ENCODE results near the gene ALKBH3. TPM values are rescaled to one million over a fixed set of nuclear protein-coding genes. Genes with fewer than 3 reads are reported as not detected.

Gene ALKBH3
- total and polyA plus RNA-seq, 4 experiments from 2014 or later, result 34.1 to 49.8 (median 38.0) TPM

DNA sequence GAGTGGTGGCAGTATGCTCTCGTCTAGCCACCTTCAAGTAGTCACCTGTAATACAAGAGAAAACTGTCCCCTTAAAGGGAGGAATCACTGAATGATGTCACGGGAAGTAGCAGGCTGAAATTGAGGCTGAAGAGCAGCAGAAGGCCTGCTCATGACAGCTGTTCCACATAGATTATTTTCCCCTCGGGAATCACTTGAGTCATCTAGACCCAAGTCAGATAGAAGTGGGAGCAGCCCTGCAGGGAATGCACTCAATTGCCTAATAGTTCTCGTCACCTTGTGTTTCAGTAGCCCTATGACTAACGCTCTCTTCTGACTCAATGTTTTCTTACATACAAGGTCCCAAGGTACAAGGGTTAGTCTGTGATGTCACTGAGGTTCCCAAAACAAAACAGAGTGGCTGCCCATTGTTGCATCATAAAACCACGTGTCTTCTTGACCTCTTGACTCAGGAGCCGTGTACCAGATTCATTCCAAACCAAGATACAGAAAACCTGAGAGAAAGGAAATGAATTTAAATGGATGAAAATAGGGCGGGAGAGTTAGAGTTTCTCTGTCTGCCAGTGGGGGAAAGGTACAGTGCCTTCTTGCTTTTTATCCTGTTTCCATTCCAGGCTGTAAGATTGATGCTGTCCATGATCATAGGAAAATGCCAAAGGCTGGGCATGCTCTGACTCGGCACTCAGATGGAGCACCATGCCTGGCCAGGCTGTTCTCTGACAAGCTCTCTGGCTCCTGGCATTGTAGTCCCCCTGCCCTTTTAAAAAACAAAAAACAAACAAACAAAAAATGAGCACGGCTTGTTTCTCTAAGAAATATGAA lies 40.2 kb downstream of the ALKBH3 start:
- intact Hi-C loops (cut with micrococcal nuclease), result no loop called here
- Histone ChIP-seq H3K36me3 (ENCODE audit: insufficient read depth, low read length) (peaks cover 34% of the 10 kb centered on the region), H3K27me3 (ENCODE audit: insufficient read depth, low read length) (no peaks in the 10 kb centered on the region), H3K27ac (ENCODE audit: low read depth, low read length) (no peak overlapping the region), H3K4me1 (ENCODE audit: insufficient read depth, low read length) (no peaks in the 10 kb centered on the region), H3K4me3 (ENCODE audit: low read length in 2 of 2) (no peak overlapping the region), H3K9me3 (ENCODE audit: control insufficient read depth in 1 of 2, low read length in 2 of 2) (no peaks in the 10 kb centered on the region)
- POLR2A ChIA-PET (ENCODE audit: partially characterized antibody), result no interaction called here
- Mint-ChIP-seq H3K4me1 (peaks cover 0 to 6% (median 1%) of the 10 kb centered on the region in 4 donors), H3K9me3 (no peaks in the 10 kb centered on the region), H3K27me3 (no peaks in the 10 kb centered on the region), H3K4me3 (peak overlapping the region in 1 of 8 donors; percentile 30), H3K27ac (peak overlapping the region in 5 of 7 donors; percentile 23 to 70 (median 44)), H3K36me3 (peaks cover 48 to 70% of the 10 kb centered on the region in 2 donors)
- CTCF ChIA-PET (ENCODE audit: partially characterized antibody), result interaction anchor here (1.3 kb wide), 2 partner anchors 17 to 31 kb away, joined by 4 read pairs; no protein-coding TSS in a partner anchor
- no peak for DNase-seq

DNA sequence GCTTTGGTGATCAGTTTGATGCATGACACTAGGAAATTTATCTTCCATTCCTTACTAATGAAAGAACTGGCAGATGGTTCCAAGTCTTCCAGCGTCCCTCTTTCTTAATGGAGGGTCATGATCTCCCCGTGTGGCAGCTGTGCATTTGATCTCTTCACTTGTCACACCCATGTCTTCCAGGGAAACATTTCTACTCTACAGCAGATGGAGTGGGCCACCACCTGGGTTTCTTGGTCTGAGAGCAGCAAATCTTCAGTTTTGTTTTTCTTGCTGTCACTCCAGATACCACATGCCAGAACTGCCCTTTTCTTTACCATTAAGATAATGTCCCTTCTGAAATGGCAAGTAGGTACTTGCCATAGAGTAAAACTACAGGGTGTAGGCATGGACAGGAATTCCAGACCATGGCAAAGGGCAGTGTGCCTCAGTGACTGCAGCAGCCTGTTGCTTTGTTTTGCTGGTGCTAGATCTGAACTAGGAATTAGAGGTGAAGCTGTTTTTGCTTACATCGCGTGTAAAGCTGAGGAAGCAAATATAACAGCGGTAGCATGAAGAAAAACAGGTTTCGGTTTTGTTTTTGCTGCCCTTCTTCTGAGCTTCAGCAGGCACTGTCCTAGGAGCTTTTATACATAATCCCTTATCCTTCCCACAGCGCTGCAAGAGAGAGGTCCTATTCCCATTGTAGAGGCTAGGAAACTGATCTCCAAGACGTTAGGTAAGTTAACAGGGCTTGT lies 41.1 kb downstream of the ALKBH3 start:
- no peaks in the 10 kb centered on the region for H3K27me3 ChIP-seq (ENCODE audit: insufficient read depth, low read length)
- intact Hi-C loops (cut with micrococcal nuclease), result no loop called here
- ChIA-PET CTCF (ENCODE audit: partially characterized antibody) (interaction anchor here (1.3 kb wide), 1 partner anchor 32 kb away, joined by 4 read pairs; no protein-coding TSS in a partner anchor), POLR2A (ENCODE audit: partially characterized antibody) (no interaction called here)
- H3K4me1 ChIP-seq (ENCODE audit: insufficient read depth, low read length), result no peaks in the 10 kb centered on the region
- peaks cover 34% of the 10 kb centered on the region for H3K36me3 ChIP-seq (ENCODE audit: insufficient read depth, low read length)
- H3K4me1 Mint-ChIP-seq, result peaks cover 0 to 6% (median 1%) of the 10 kb centered on the region in 4 donors
- H3K36me3 Mint-ChIP-seq, result peaks cover 49 to 63% of the 10 kb centered on the region in 2 donors
- no peaks in the 10 kb centered on the region for H3K27me3 Mint-ChIP-seq
- no peaks in the 10 kb centered on the region for H3K9me3 ChIP-seq (ENCODE audit: control insufficient read depth in 1 of 2, low read length in 2 of 2)
- DNase-seq, result no peak
- no peaks in the 10 kb centered on the region for H3K9me3 Mint-ChIP-seq
- H3K27ac Mint-ChIP-seq, result peak overlapping the region; percentile 63 to 83 (median 70)
- no peak overlapping the region for H3K27ac ChIP-seq (ENCODE audit: low read depth, low read length)
- H3K4me3 Mint-ChIP-seq, result peak overlapping the region; percentile 35 to 70 (median 60)
- no peak overlapping the region for H3K4me3 ChIP-seq (ENCODE audit: low read length in 2 of 2)

DNA sequence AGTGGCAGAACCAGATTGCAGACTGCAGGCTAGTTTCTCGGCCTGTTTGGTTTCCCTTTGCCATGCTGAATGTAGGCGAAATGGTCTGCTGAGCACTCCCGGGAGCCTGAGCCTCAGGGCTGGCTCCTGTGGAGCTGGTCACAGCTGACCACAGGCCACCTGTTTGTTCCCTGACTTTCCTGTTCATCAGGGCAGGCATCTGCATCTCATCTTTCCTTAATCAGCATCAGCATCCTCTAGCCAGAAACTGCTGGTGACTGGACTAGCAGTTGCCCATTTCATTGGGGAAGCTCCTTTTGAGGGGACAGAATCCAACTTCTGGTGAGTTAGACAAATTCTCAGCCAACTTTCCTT lies 41.6 kb downstream of the ALKBH3 start:
- Mint-ChIP-seq H3K9me3 (no peaks in the 10 kb centered on the region), H3K27ac (peak overlapping the region; percentile 28 to 83 (median 47)), H3K27me3 (no peaks in the 10 kb centered on the region), H3K4me3 (peak overlapping the region in 7 of 8 donors; percentile 32 to 70 (median 52)), H3K4me1 (peaks cover 0 to 6% (median 1%) of the 10 kb centered on the region in 4 donors), H3K36me3 (peaks cover 44 to 58% of the 10 kb centered on the region in 2 donors)
- intact Hi-C loops (cut with micrococcal nuclease), result no loop called here
- peaks cover 29% of the 10 kb centered on the region for H3K36me3 ChIP-seq (ENCODE audit: insufficient read depth, low read length)
- ChIA-PET POLR2A (ENCODE audit: partially characterized antibody) (no interaction called here), CTCF (ENCODE audit: partially characterized antibody) (interaction anchor here (1.3 kb wide), 1 partner anchor 33 kb away, joined by 4 read pairs; no protein-coding TSS in a partner anchor)
- no peaks in the 10 kb centered on the region for H3K4me1 ChIP-seq (ENCODE audit: insufficient read depth, low read length)
- no peak overlapping the region for H3K27ac ChIP-seq (ENCODE audit: low read depth, low read length)
- H3K4me3 ChIP-seq (ENCODE audit: low read length in 2 of 2), result no peak overlapping the region
- DNase-seq, result no peak
- H3K9me3 ChIP-seq (ENCODE audit: control insufficient read depth in 1 of 2, low read length in 2 of 2), result no peaks in the 10 kb centered on the region
- no peaks in the 10 kb centered on the region for H3K27me3 ChIP-seq (ENCODE audit: insufficient read depth, low read length)

DNA sequence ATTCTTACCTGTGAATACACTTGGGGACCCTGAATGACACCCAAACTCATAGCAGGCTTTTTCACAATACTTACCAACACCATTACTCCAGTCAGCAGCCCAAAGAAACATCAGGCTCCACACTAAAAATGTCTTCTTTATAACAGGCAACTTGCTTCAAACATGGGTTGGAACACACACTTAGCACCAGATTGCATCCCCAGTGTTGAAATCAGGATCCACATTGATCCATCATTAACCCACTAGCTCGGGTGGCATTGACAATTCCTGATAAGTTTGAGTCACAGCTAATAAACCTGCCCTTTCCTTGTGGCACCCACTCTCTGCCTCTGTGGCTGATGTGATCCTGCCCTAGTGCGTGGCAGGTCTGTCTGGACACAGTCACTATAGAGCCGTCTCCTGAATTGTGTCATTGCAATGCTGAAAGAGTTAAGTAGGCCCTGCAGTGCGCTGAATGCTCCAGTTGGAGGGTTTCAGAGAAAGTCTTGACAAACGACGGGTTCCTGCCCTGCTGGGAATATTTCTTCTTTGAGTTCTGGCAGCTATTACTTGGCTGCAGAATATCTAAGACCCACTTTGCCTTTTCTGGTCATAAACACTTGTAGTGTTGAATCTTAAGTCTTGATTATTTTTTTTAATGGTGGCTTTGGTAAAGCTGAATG lies 42.2 kb downstream of the ALKBH3 start:
- H3K36me3 ChIP-seq (ENCODE audit: insufficient read depth, low read length), result peaks cover 27% of the 10 kb centered on the region
- Mint-ChIP-seq H3K36me3 (peaks cover 42 to 52% of the 10 kb centered on the region in 2 donors), H3K9me3 (no peaks in the 10 kb centered on the region), H3K27me3 (no peaks in the 10 kb centered on the region), H3K4me1 (peaks cover 0 to 6% (median 1%) of the 10 kb centered on the region in 4 donors), H3K27ac (peak overlapping the region in 1 of 7 donors; percentile 47), H3K4me3 (peak overlapping the region in 1 of 8 donors; percentile 16)
- intact Hi-C loops (cut with micrococcal nuclease), result no loop called here
- no peak overlapping the region for H3K27ac ChIP-seq (ENCODE audit: low read depth, low read length)
- no peak for DNase-seq
- H3K9me3 ChIP-seq (ENCODE audit: control insufficient read depth in 1 of 2, low read length in 2 of 2), result no peaks in the 10 kb centered on the region
- H3K4me3 ChIP-seq (ENCODE audit: low read length in 2 of 2), result no peak overlapping the region
- ChIA-PET POLR2A (ENCODE audit: partially characterized antibody) (no interaction called here), CTCF (ENCODE audit: partially characterized antibody) (no interaction called here)
- no peaks in the 10 kb centered on the region for H3K27me3 ChIP-seq (ENCODE audit: insufficient read depth, low read length)
- no peaks in the 10 kb centered on the region for H3K4me1 ChIP-seq (ENCODE audit: insufficient read depth, low read length)

DNA sequence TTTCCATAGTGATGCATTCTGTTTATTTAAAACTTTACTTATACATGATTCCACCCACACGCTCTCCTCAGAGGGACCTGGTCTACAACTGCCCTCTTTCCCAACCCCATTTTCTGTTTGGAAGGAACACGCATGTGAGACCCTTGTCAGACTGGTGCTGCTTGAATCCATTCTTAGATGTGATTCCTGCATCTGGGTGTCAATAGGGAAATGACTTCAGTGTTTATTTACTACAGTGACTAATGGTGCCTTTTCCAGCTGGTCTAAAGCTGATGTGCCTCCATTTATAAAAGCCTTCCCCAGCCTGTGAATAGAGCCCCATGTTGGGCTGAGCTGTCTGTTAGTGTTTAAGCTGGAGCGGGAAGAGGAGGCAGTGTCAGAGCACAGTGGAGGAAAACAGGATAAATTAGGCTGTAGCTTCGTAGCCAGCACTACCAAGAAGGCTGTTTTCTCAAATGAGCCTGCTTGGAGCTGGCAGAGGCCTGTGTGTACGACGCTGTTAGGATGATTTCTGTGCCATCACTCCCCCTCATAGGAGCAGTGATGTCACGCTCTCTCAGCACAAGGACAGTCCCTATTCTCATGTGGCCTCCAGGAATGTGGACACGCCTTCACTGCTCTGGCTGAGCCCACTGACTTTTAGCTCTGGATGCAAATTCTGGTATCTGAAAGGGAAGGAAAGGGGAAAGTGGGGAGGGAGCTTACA lies 42.9 kb downstream of the ALKBH3 start:
- ChIA-PET CTCF (ENCODE audit: partially characterized antibody) (no interaction called here), POLR2A (ENCODE audit: partially characterized antibody) (no interaction called here)
- H3K27ac Mint-ChIP-seq, result no peak overlapping the region
- Histone ChIP-seq H3K9me3 (ENCODE audit: control insufficient read depth in 1 of 2, low read length in 2 of 2) (no peaks in the 10 kb centered on the region), H3K4me1 (ENCODE audit: insufficient read depth, low read length) (no peaks in the 10 kb centered on the region), H3K27me3 (ENCODE audit: insufficient read depth, low read length) (no peaks in the 10 kb centered on the region), H3K27ac (ENCODE audit: low read depth, low read length) (no peak overlapping the region), H3K36me3 (ENCODE audit: insufficient read depth, low read length) (peaks cover 24% of the 10 kb centered on the region), H3K4me3 (ENCODE audit: low read length in 2 of 2) (no peak overlapping the region)
- intact Hi-C loops (cut with micrococcal nuclease), result no loop called here
- no peaks in the 10 kb centered on the region for H3K9me3 Mint-ChIP-seq
- no peak for DNase-seq
- H3K4me3 Mint-ChIP-seq, result no peak overlapping the region
- peaks cover 38 to 45% of the 10 kb centered on the region in 2 donors for H3K36me3 Mint-ChIP-seq
- H3K4me1 Mint-ChIP-seq, result peaks cover 0 to 6% (median 1%) of the 10 kb centered on the region in 4 donors
- no peaks in the 10 kb centered on the region for H3K27me3 Mint-ChIP-seq

DNA sequence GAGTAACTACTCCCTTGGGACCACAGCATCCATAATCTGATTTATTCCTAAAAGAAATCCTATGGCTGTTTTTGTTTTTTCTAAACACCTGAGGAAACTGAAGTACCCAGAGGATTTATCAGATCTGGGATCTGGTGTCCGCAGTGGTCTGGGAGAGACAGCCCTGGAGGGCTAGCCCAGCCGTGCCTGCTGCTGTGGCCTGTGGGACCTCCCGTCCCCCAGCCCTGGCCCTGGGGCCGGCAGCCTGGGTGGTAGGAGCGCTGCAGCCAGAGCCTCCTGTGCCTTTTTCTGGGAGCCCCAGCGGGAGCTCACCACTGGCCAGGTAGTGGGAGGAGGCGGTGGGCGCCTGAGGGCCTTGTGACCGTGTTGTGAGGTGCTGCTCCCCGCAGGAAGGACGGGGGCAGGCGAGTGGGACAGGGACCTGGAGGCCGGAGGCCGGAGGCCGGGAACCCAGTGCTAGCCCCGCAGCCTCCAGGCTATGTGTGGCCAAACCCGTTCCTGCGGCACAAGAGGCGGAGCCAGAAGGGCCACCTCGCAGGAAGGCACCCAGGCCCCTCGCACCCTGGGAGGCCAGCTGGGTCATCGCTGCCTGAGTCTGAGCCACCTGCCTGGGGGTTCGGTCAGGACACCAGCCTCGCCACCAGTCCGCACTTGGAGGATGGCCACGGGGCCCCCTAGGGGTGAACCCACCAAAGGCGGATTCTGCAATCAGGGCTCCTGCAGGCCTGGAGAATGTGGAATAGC lies 43.7 kb downstream of the ALKBH3 start:
- Mint-ChIP-seq H3K27me3 (no peaks in the 10 kb centered on the region), H3K27ac (no peak overlapping the region), H3K4me3 (no peak overlapping the region), H3K36me3 (peaks cover 32 to 40% of the 10 kb centered on the region in 2 donors), H3K4me1 (peaks cover 0 to 6% (median 1%) of the 10 kb centered on the region in 4 donors), H3K9me3 (no peaks in the 10 kb centered on the region)
- no peaks in the 10 kb centered on the region for H3K27me3 ChIP-seq (ENCODE audit: insufficient read depth, low read length)
- intact Hi-C loops (cut with micrococcal nuclease), result no loop called here
- H3K9me3 ChIP-seq (ENCODE audit: control insufficient read depth in 1 of 2, low read length in 2 of 2), result no peaks in the 10 kb centered on the region
- no peak overlapping the region for H3K27ac ChIP-seq (ENCODE audit: low read depth, low read length)
- no peaks in the 10 kb centered on the region for H3K4me1 ChIP-seq (ENCODE audit: insufficient read depth, low read length)
- H3K4me3 ChIP-seq (ENCODE audit: low read length in 2 of 2), result no peak overlapping the region
- ChIA-PET CTCF (ENCODE audit: partially characterized antibody) (no interaction called here), POLR2A (ENCODE audit: partially characterized antibody) (no interaction called here)
- peaks cover 19% of the 10 kb centered on the region for H3K36me3 ChIP-seq (ENCODE audit: insufficient read depth, low read length)
- no peak for DNase-seq
